IMR-90 (cell line): ENCODE data around the gene SLC25A21.

Source experiments
- BHLHE40 ChIP-seq: fragments of 150-350 bp; IDR thresholded peaks from 2 replicates; pipeline ENCODE4 v1.6.1; 2016; ENCODE audit warnings: mild to moderate bottlenecking, low read depth, low read length
- CEBPB ChIP-seq: IDR thresholded peaks from 2 replicates; pipeline ENCODE4 v1.6.1; 2012; ENCODE audit warnings: low read depth, low read length, improper control_type of control experiment
- CHD1 ChIP-seq: IDR thresholded peaks from 2 replicates; pipeline ENCODE4 v1.6.1; 2012; ENCODE audit warnings: low read depth, low read length, improper control_type of control experiment
- CTCF ChIP-seq: conservative IDR thresholded peaks from 2 replicates; pipeline ENCODE4 v1.5.1; 2012; ENCODE audit warnings: mild to moderate bottlenecking, low read depth, low read length, improper control_type of control experiment
- FOS ChIP-seq: fragments of 150-350 bp; IDR thresholded peaks from 2 replicates; pipeline ENCODE4 v1.6.1; 2016; ENCODE audit warnings: low read depth, low read length
- MAFK ChIP-seq: IDR thresholded peaks from 2 replicates; pipeline ENCODE4 v1.6.1; 2012; ENCODE audit warnings: low read depth, low read length, improper control_type of control experiment
- MAZ ChIP-seq: IDR thresholded peaks from 2 replicates; pipeline ENCODE4 v1.6.1; 2012; ENCODE audit warnings: low read depth, mild to moderate bottlenecking, low read length, improper control_type of control experiment, moderate library complexity, borderline replicate concordance
- POLR2A ChIP-seq: IDR thresholded peaks from 2 replicates; pipeline ENCODE4 v1.6.1; 2012; ENCODE audit warnings: mild to moderate bottlenecking, low read depth, low read length
- RAD21 ChIP-seq: IDR thresholded peaks from 2 replicates; pipeline ENCODE4 v1.6.1; 2012; ENCODE audit warnings: low read length, improper control_type of control experiment
- USF2 ChIP-seq: fragments of 150-350 bp; IDR thresholded peaks from 2 replicates; pipeline ENCODE4 v1.6.1; 2017; ENCODE audit warnings: mild to moderate bottlenecking, antibody characterized with exemption, low read length, low read depth

GRCh38 chr14:37047226-37047625 is 125.2 kb downstream of the SLC25A21 start:
- TF ChIP-seq USF2 (no peak), CTCF (no peak), CHD1 (no peak), MAZ (no peak), BHLHE40 (no peak), CEBPB (no peak), POLR2A (no peak), MAFK (no peak), FOS (no peak), RAD21 (no peak)
